MM.1S (cell line): Measurements from ENCODE around the gene CTAGE4.
"Not testable (repeated sequence)": the region's sequence is repeated elsewhere in the genome, so short reads cannot be mapped to it uniquely, and the experiment has no call there.

Experiments
- EZH2 ChIP-seq: fragments of 300-600 bp; sonication (generic); optimal IDR thresholded peaks from 2 replicates; pipeline ENCODE3; 2017; ENCODE audit warnings: low read depth, mild to moderate bottlenecking, antibody characterized with exemption, low read length, mixed read lengths
- EZH2phosphoT487 ChIP-seq: fragments of 300-600 bp; sonication (generic); IDR thresholded peaks from 2 replicates; pipeline ENCODE4 v1.6.1; 2018; ENCODE audit warnings: antibody characterized with exemption, low read length
- TF ChIP-seq, protein P1 (sequence below): fragments of 300-600 bp; sonication (generic); IDR thresholded peaks from 2 replicates; pipeline ENCODE4 v1.5.1; 2016; ENCODE audit warnings: antibody characterized with exemption, low read length, mixed read lengths

DNA sequence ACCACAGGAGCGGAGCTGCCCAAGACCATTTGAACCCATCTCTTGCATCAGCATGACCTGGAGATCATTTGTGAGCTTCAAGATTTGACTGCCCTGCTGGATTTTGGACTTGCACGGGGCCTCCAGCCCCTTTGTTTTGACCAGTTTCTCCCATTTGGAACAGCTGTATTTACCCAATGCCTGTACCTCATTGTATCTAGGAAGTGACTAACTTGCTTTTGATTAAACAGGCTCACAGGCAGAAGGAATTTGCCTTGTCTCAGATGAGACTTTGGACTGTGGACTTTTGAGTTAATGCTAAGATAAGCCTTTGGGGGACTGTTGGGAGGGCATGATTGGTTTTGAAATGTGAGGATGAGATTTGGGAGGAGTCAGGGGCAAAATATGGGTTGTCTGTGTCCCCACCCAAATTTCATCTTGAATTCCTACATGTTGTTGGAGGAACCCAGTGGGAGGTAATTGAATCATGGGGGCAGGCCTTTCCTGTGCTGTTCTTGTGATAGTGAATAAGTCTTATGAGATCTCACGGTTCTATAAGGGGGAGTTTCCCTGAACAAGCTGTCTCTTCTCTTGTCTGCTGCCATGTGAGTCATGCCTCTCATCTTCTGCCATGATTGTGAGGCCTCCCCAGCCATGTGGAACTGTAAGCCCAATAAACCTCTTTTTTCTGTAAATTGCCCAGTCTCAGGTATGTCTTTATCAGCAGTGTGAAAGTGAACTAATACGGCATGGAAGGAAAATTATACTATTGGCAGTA is 11.5 kb upstream of the CTAGE4 start:
- TF ChIP-seq, protein P1, sequence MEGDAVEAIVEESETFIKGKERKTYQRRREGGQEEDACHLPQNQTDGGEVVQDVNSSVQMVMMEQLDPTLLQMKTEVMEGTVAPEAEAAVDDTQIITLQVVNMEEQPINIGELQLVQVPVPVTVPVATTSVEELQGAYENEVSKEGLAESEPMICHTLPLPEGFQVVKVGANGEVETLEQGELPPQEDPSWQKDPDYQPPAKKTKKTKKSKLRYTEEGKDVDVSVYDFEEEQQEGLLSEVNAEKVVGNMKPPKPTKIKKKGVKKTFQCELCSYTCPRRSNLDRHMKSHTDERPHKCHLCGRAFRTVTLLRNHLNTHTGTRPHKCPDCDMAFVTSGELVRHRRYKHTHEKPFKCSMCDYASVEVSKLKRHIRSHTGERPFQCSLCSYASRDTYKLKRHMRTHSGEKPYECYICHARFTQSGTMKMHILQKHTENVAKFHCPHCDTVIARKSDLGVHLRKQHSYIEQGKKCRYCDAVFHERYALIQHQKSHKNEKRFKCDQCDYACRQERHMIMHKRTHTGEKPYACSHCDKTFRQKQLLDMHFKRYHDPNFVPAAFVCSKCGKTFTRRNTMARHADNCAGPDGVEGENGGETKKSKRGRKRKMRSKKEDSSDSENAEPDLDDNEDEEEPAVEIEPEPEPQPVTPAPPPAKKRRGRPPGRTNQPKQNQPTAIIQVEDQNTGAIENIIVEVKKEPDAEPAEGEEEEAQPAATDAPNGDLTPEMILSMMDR, result not testable (repeated sequence)
- not testable (repeated sequence) for TF ChIP-seq EZH2, EZH2phosphoT487
